PFSK-1 (cell line): Measurements from ENCODE around the gene DHPS.

Experiments used
- POLR2AphosphoS5 ChIP-seq: IDR thresholded peaks from 2 replicates; pipeline ENCODE4 v1.6.1; 2012; ENCODE audit warnings: low read depth, mild to moderate bottlenecking, control low read depth, low read length, moderate library complexity
- REST ChIP-seq, 2 experiments: IDR thresholded peaks; 2 replicates each; pipeline versions ENCODE4 v1.6.1 to v1.8.0; 2011 to 2012; ENCODE audit warnings: low read depth in 2 of 2, low read length in 2 of 2, control low read depth in 1 of 2, inconsistent platforms in 1 of 2, mild to moderate bottlenecking in 1 of 2, moderate library complexity in 1 of 2; ENCODE audit not compliant: insufficient read depth in 1 of 2
- TAF1 ChIP-seq: IDR thresholded peaks from 2 replicates; pipeline ENCODE4 v1.6.1; 2012; ENCODE audit warnings: low read length, control low read depth, borderline replicate concordance; ENCODE audit not compliant: insufficient read depth

GRCh38 chr19:12723381-12723640, 41.6 kb upstream of the DHPS start:
- TF ChIP-seq REST (IDR thresholded peaks at IDR 0.05; ENCODE audit: insufficient read depth in 1 of 2, low read depth in 2 of 2, low read length in 2 of 2) = no peak
- no peak for TF ChIP-seq POLR2AphosphoS5
- TF ChIP-seq TAF1 = no peak
